NCI-H446 (cell line): Measurements from ENCODE around the gene GNG8.

ENCODE experiments used
- DNase-seq, 2 experiments: peaks; one replicate each; lab custom pipeline; 2025; lab: John Stamatoyannopoulos, UW

The GNG8 gene

GRCh38 chr19:46602392-46603194 lies 33.4 kb downstream of the GNG8 start:
- DNase-seq = no peak

- DNase-seq = no peak
Observed at GRCh38 chr19:46601318-46602224, 34.4 kb downstream of the GNG8 start, which contains the start of gene CALM3. TSS of gene CALM3 (plus strand) at chr19:46601330. CDS start at chr19:46601435, 105 bp downstream.

- DNase-seq = peak; percentile 97 to 98
Observed at GRCh38 chr19:46600384-46601317, 35.4 kb downstream of the GNG8 start.

- no peak for DNase-seq
Observed at GRCh38 chr19:46599716-46600373, 36.2 kb downstream of the GNG8 start.

GRCh38 chr19:46598372-46598917 lies 37.6 kb downstream of the GNG8 start:
- DNase-seq = no peak

GRCh38 chr19:46596008-46596407 lies 40.0 kb downstream of the GNG8 start:
- DNase-seq = no peak

- no peak for DNase-seq
Observed at GRCh38 chr19:46591870-46592269, 44.1 kb downstream of the GNG8 start.

- DNase-seq = no peak
Observed at GRCh38 chr19:46591254-46591653, 44.7 kb downstream of the GNG8 start.

GRCh38 chr19:46587861-46588260 lies 48.1 kb downstream of the GNG8 start:
- no peak for DNase-seq

- no peak for DNase-seq
Observed at GRCh38 chr19:46586294-46586693, 49.7 kb downstream of the GNG8 start.

GRCh38 chr19:46585539-46585938 lies 50.5 kb downstream of the GNG8 start:
- no peak for DNase-seq
